NCI-H460 (cell line): ENCODE results near the gene SHISAL1. TPM values are rescaled to one million over a fixed set of nuclear protein-coding genes. Genes with fewer than 3 reads are reported as not detected.

Experiments used
- DNase-seq: peaks from one replicate; pipeline ENCODE4 v3.0.0-alpha.2; 2016; ENCODE audit warnings: low read depth; ENCODE audit errors: extremely low read depth
- total RNA-seq: library from RNA; depleted of rRNA; stranded (reverse); fragments of >200 nt; shearing (Covaris generic); gene quantifications from 2 replicates; pipeline ENCODE4 v1.2.3, GENCODE V29; 2014

SHISAL1 gene
- total RNA-seq, 1 experiment from 2014 or later, result 9.8 TPM

DNA sequence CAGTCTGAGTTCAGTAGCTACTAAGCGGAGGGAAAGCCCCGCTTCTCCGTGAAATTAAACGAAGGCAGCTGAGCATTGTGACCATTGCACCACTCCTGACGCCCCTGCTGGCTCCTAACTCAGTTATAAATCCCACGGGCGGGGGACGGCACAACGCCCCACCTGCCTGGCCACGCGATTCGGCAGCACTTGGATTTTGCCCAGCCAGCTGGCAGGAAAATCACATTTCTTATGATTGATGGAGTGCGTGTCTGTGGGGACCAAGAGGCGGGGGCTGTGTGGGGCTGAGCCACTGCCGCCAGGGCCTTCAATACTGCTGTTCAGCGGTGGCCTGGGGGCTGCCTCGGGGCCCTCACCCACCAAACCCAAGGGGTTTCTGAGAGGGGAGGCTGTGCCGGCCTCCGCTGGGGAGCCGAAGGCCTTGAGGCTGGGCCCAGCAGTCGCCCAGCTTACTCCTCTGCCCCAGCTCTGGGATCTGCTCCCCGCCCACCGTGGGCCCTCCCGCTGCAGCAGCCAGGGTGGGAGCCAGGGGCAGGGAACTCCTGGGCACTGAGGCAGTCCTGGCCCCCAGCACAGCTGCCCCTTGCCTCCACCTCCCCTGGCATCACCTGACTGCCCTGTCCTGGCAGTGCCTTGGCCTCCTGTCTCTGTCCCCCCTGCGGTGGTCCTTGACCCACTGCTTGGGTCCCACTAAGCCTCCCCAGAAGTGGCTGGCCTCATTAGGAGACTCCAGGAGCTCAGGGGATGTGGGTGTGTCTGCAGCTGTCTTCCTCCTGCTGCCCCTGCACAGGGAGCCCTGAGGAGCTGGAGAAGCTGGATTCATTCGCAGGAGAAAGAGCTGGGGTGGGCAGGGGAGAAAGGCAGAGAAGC, 30.7 kb downstream of the SHISAL1 start:
- no peak for DNase-seq

GRCh38 chr22:44280665-44281188, 32.0 kb downstream of the SHISAL1 start:
- no peak for DNase-seq

GRCh38 chr22:44279069-44279360, 33.7 kb downstream of the SHISAL1 start:
- DNase-seq, result no peak

GRCh38 chr22:44278243-44279068, 34.3 kb downstream of the SHISAL1 start:
- no peak for DNase-seq

DNA sequence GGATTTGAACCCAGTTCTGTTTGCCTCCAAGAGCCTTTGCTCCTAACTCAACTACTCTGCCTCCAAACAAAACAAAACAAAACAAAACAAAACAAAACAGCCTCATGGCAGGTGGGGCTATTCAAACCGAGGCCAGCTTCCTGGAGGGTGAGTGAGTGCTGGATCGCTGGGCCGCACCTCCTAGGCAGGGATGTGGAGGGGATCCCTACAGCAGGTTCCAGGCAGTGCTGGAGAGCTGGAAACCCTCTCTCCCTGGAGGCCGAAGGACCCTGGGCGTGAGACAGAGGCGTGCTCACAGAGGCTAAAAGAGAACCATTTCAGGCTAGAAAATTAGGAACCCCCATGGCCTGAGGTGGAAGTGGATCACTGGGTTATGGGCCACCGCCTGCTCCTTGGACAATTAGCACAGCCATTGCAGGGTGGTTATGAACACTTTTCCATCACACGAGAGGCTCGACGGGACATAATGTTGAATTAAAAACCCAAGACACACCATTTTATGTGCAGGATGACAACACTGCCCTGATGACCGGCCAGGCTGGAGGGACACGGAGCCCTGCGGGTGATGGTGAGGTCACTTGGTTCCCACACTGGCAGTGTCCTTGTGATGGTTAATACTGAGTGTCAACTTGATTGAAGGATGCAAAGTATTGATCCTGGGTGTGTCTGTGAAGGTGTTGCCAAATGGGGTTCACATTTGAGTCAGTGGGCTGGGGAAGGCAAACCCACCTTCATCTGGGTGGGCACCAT, 35.2 kb downstream of the SHISAL1 start:
- no peak for DNase-seq

DNA sequence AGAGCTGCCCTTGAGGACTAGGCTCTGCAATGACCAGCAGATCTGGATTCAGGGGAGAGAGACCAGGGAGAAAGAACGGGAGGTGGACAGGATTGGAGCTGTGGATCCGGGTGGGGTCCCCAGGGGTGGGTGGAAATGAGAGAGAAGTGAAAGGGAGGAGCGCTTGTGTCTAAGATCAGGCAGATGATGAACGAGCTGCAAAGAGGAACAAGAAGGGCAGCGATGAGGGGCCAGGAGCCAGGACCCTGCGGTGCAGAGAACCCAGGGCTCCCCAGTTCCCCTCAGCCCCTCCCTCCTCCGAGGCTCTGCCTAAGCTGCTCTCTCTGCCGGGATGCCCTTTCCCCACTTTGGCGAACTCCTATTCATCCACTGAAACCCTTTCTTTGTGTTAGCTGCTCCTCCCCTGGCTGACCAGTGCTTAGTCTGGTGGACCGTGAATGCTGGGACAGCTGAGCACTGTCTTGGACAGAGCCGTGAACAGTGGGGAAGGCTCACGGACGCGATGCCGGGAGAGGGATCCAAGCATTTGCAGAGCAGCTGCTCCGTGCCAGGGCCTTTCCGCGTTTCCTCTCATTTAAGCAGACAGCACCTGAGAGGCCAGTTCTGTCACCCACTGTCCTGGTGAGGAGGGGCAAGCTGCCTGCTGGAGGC, 35.9 kb downstream of the SHISAL1 start:
- DNase-seq, result no peak

- no peak for DNase-seq
These were observed 36.7 kb downstream of the SHISAL1 start for GRCh38 chr22:44276041-44276440.

GRCh38 chr22:44275631-44275995, 37.1 kb downstream of the SHISAL1 start:
- DNase-seq, result no peak

- DNase-seq, result no peak
These were observed 37.7 kb downstream of the SHISAL1 start for GRCh38 chr22:44274918-44275630.

GRCh38 chr22:44273175-44273574, 39.6 kb downstream of the SHISAL1 start:
- DNase-seq, result no peak

- no peak for DNase-seq
These were observed 40.4 kb downstream of the SHISAL1 start for GRCh38 chr22:44272401-44272771.

DNA sequence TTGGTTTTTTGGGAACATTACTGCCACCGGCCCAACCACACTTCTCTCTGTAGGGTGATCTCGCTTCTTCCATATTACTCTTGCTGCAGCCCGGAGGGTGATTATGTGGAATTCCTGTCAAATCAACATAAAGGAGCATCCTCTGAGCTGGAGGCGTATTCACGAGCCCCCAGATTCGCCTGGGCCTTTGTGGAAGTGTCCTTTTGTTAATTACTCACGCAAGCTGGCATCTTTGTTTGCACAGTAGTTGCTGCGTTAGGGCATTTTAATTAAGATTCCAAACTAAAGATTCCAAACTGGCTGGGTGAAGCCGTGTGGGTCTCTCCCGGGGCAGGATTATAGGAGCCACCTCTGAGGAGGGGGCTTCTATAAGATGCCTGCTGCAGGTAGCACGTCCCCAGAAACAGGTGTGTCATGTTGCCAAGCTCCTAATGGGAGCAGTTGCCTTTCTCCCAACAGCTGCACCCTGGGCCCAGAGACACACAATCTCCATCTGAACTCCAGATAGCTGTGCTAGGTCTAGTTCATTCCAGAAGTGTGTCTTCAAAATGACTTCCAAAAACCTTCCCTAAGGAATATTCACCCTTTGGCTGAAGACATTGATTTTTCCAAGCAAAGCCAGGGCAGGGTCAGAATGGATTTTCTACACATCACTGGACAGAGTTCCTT, 40.9 kb downstream of the SHISAL1 start:
- DNase-seq, result no peak

GRCh38 chr22:44271010-44271500, 41.7 kb downstream of the SHISAL1 start:
- no peak for DNase-seq

DNA sequence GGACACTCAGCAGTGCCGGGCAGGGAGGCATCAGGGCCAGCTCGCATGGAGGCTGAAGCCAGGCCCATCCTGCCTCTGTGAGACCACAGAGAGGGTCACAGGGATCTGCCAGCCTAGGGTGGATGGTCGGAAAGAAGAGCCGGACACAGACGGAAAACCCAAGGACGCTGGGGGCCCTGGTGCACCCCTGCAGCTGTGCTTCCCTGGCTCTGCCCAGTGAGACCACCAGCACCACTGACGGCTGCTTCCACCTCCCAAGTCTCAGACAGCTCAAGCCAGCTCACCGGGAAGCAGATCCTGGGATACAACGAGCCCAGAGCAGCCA, 42.2 kb downstream of the SHISAL1 start:
- DNase-seq, result no peak

- no peak for DNase-seq
These were observed 42.8 kb downstream of the SHISAL1 start for GRCh38 chr22:44269757-44270555.

DNA sequence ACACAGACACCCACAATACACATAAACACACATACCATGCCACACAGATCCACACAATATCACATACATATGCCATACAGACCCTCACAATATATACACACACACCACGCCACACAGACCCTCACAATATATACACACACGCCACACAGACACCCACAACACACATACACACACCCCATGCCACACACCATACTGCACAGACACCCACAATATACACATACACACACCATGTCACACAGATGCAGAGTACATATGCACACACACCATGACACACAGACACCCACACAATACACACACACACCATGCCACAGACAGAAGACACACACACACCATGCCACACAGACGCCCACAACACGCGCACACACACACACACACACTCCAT, 43.6 kb downstream of the SHISAL1 start:
- DNase-seq, result no peak

DNA sequence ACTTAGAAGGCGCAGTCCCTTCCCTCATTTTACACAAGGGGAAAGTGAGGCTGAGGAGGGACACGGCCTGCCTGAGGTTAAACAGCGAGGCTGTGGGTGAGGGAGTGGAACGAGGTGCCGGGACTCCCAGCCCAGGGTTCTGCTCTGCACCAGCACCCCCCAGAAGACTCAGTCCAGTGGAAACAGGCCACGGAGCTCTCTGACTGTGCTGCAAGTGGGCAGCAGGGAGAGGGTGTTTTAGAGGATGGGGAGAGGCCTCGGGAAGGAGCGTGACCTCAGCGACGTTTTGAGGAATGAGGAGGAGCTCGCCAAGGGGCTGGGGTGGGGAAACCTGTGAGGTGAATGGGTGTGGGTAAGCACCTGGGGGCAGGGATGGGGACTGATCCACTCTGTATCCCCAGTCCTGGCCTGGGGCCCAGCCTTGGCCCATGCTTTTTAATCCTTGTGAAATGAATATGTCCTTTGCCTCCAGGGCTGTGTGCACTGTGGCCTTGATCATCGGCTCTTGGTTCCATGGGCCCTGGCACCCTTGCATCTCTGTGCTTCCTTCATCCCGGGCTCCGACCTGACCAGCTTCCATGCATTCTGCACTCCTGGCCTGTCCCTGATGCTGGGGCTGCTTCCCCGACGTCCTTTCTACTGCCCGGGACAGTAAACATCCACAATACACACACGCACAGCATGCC, 44.2 kb downstream of the SHISAL1 start:
- DNase-seq, result no peak

- DNase-seq, result no peak
These were observed 44.9 kb downstream of the SHISAL1 start for GRCh38 chr22:44267856-44268255.
